ENCODE data around the gene ALK. TPM values are rescaled to one million over a fixed set of nuclear protein-coding genes. Genes with fewer than 3 reads are reported as not detected.

The ALK gene
- total RNA-seq, 1 donor from 2014 or later, result 1.1 TPM

GRCh38 chr2:29597035-29597434 lies 324.4 kb downstream of the ALK start:
- no peaks in the 10 kb centered on the region for H3K9me3 ChIP-seq
- intact Hi-C loops (cut with DNase I), result no loop called here
- no peaks in the 10 kb centered on the region for H3K4me1 ChIP-seq
- H3K36me3 ChIP-seq, result no peaks in the 10 kb centered on the region
- H3K27me3 ChIP-seq (ENCODE audit: low read depth), result no peaks in the 10 kb centered on the region
- no peak overlapping the region for H3K4me3 ChIP-seq
- ATAC-seq, result no peak
- TF ChIP-seq CTCF (IDR thresholded peaks at IDR 0.05), result no peak
- DNase-seq, result no peak
- no peak overlapping the region for H3K27ac ChIP-seq

DNA sequence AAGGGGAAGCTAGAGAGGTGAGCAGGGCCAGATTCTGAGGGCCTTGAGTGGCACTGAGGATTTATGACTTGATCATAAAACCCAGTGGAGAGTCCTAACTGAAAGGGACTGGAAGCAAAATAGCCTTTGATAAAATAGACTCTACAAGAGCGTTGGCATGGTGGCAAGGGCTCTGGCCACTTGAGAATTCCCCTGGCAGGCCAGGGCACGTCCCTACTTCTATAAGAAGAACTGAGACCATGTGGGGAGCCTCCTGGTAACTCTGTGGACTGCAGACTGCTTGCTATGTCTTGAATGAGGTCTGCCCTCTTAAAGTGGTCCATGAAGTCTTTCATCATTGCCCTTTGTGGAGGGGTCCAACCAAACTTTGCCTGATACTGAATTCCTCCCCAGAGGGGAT lies 324.8 kb downstream of the ALK start:
- Histone ChIP-seq H3K27ac (no peak overlapping the region), H3K4me3 (no peak overlapping the region), H3K4me1 (no peaks in the 10 kb centered on the region), H3K36me3 (no peaks in the 10 kb centered on the region), H3K9me3 (no peaks in the 10 kb centered on the region), H3K27me3 (ENCODE audit: low read depth) (no peaks in the 10 kb centered on the region)
- ATAC-seq (no peak), DNase-seq (no peak)
- intact Hi-C loops (cut with DNase I), result no loop called here
- TF ChIP-seq CTCF (IDR thresholded peaks at IDR 0.05), result no peak

- Histone ChIP-seq H3K27ac (no peak overlapping the region), H3K36me3 (no peaks in the 10 kb centered on the region), H3K4me3 (no peak overlapping the region), H3K4me1 (no peaks in the 10 kb centered on the region), H3K27me3 (ENCODE audit: low read depth) (no peaks in the 10 kb centered on the region), H3K9me3 (no peaks in the 10 kb centered on the region)
- no peak for TF ChIP-seq CTCF (IDR thresholded peaks at IDR 0.05)
- intact Hi-C loops (cut with DNase I), result no loop called here
- ATAC-seq (no peak), DNase-seq (no peak)
Observed at GRCh38 chr2:29591600-29591999, 329.8 kb downstream of the ALK start.

GRCh38 chr2:29590211-29590610 lies 331.2 kb downstream of the ALK start:
- Histone ChIP-seq H3K36me3 (no peaks in the 10 kb centered on the region), H3K4me1 (no peaks in the 10 kb centered on the region), H3K27me3 (ENCODE audit: low read depth) (no peaks in the 10 kb centered on the region), H3K4me3 (no peak overlapping the region), H3K9me3 (no peaks in the 10 kb centered on the region), H3K27ac (no peak overlapping the region)
- no peak for ATAC-seq
- intact Hi-C loops (cut with DNase I), result no loop called here
- no peak for DNase-seq
- no peak for TF ChIP-seq CTCF (IDR thresholded peaks at IDR 0.05)

GRCh38 chr2:29589440-29590103 lies 331.8 kb downstream of the ALK start:
- Histone ChIP-seq H3K36me3 (no peaks in the 10 kb centered on the region), H3K27ac (no peak overlapping the region), H3K27me3 (ENCODE audit: low read depth) (no peaks in the 10 kb centered on the region), H3K9me3 (no peaks in the 10 kb centered on the region), H3K4me3 (no peak overlapping the region), H3K4me1 (no peaks in the 10 kb centered on the region)
- DNase-seq (no peak), ATAC-seq (peak; percentile 32 to 58)
- no peak for TF ChIP-seq CTCF (IDR thresholded peaks at IDR 0.05)
- intact Hi-C loops (cut with DNase I), result no loop called here
